GM23248 (cell line): ENCODE results near the gene GREB1.

Experiments used
- EZH2 ChIP-seq: fragments of 200-600 bp; sonication (generic); IDR thresholded peaks from 2 replicates; pipeline ENCODE4 v1.6.1; 2018; ENCODE audit warnings: antibody characterized with exemption, mild to moderate bottlenecking; ENCODE audit not compliant: insufficient read depth, poor library complexity, severe bottlenecking
- EZH2phosphoT487 ChIP-seq: fragments of 200-600 bp; sonication (generic); IDR thresholded peaks from 2 replicates; pipeline ENCODE4 v1.6.1; 2018; ENCODE audit warnings: antibody characterized with exemption, moderate library complexity, mild to moderate bottlenecking, low read depth; ENCODE audit not compliant: insufficient read depth

DNA sequence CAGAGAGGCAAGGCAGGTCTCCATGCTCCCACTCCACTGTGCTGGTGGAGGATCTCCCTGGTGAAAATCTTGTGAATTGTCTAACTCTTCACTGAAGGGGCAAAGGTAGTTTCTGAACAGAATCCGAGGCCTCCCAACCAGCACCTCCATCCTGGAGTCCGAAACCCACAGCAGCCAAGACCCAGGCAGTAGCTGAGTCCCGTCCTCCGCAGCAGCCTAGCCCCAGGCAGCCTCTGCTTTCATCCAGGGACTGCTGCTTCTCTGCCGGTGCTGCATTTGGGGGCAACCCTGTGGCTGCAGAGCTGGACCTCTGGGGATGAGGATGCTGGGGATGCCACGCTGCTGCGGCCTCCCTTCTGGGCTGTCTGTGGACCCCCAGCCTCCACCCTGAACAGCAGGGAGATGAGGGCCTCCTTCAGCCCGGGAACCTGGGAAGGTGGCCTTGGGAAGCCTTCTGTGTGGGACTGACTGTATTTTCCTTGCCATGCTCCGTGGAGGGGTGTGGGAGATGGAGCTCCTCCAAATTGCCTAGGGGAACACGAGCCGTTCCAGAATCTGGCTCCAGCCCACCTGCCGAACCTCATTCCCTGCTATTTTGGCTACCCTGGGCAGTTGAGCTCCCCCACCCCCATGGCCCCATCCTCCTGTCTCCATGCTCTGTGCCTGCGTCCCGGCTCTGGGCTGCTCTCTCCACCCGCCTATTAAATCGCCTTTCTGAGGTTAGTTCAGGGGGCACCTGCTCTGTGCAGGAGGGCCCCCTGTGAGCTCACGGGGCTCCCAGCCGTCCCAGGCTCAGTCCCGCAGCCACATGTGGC lies 48.2 kb downstream of the GREB1 start:
- TF ChIP-seq EZH2 (no peak), EZH2phosphoT487 (no peak)
